Neural progenitor cell (in vitro differentiated cells): Measurements from ENCODE around the gene NDP.

Experiments
- EZH2 ChIP-seq: fragments of 200-600 bp; sonication (generic); IDR thresholded peaks from 2 replicates; pipeline ENCODE4 v1.6.1; 2017; ENCODE audit warnings: antibody characterized with exemption, mild to moderate bottlenecking, moderate library complexity
- TF ChIP-seq, protein P1 (sequence below): fragments of 200-600 bp; sonication (generic); IDR thresholded peaks from 2 replicates; pipeline ENCODE4 v1.5.1; 2017; ENCODE audit warnings: antibody characterized with exemption, mild to moderate bottlenecking

- no peak for TF ChIP-seq EZH2
- TF ChIP-seq, protein P1, sequence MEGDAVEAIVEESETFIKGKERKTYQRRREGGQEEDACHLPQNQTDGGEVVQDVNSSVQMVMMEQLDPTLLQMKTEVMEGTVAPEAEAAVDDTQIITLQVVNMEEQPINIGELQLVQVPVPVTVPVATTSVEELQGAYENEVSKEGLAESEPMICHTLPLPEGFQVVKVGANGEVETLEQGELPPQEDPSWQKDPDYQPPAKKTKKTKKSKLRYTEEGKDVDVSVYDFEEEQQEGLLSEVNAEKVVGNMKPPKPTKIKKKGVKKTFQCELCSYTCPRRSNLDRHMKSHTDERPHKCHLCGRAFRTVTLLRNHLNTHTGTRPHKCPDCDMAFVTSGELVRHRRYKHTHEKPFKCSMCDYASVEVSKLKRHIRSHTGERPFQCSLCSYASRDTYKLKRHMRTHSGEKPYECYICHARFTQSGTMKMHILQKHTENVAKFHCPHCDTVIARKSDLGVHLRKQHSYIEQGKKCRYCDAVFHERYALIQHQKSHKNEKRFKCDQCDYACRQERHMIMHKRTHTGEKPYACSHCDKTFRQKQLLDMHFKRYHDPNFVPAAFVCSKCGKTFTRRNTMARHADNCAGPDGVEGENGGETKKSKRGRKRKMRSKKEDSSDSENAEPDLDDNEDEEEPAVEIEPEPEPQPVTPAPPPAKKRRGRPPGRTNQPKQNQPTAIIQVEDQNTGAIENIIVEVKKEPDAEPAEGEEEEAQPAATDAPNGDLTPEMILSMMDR: no peak
Measured at GRCh38 chrX:43970528-43970927, 2.7 kb downstream of the NDP start.
